Right lobe of liver (tissue), 4 donors: ENCODE data around the gene TNFAIP8L3.

ENCODE experiments used
- POLR2A ChIP-seq: fragments of 450-650 bp; IDR thresholded peaks from one replicate; pipeline ENCODE4 v1.6.1; 2017; ENCODE audit warnings: antibody characterized with exemption, mild to moderate bottlenecking
- TF ChIP-seq, protein P1 (sequence below), 4 donors: fragments of 200-600 bp in 3 of 4; fragments of 450-650 bp in 1 of 4; IDR thresholded peaks; one replicate each; pipeline versions ENCODE4 v1.5.1 to v1.8.0; 2016 to 2022; ENCODE audit warnings: antibody characterized with exemption in 4 of 4, mild to moderate bottlenecking in 2 of 4
- donor health status: DM: no; HTN: no; CAD: no.
- donor health status: DM: no; HTN: no; CAD: no.
- donor health status: DM: no; HTN: yes; CAD: no.

GRCh38 chr15:51049081-51049480 is 45.6 kb downstream of the TNFAIP8L3 start:
- TF ChIP-seq, protein P1, sequence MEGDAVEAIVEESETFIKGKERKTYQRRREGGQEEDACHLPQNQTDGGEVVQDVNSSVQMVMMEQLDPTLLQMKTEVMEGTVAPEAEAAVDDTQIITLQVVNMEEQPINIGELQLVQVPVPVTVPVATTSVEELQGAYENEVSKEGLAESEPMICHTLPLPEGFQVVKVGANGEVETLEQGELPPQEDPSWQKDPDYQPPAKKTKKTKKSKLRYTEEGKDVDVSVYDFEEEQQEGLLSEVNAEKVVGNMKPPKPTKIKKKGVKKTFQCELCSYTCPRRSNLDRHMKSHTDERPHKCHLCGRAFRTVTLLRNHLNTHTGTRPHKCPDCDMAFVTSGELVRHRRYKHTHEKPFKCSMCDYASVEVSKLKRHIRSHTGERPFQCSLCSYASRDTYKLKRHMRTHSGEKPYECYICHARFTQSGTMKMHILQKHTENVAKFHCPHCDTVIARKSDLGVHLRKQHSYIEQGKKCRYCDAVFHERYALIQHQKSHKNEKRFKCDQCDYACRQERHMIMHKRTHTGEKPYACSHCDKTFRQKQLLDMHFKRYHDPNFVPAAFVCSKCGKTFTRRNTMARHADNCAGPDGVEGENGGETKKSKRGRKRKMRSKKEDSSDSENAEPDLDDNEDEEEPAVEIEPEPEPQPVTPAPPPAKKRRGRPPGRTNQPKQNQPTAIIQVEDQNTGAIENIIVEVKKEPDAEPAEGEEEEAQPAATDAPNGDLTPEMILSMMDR (IDR thresholded peaks at IDR 0.05), result no peak
- no peak for TF ChIP-seq POLR2A
